GM12891 (cell line): ENCODE measurements around the gene C17orf100.

Experiments
- POLR2A ChIP-seq: IDR thresholded peaks from 2 replicates; pipeline ENCODE4 v1.6.1; 2011; ENCODE audit warnings: low read depth, low read length, control low read depth
- POLR2AphosphoS5 ChIP-seq: IDR thresholded peaks from 2 replicates; pipeline ENCODE4 v1.6.1; 2011; ENCODE audit warnings: low read depth, low read length, control low read depth
- SPI1 ChIP-seq: IDR thresholded peaks from 2 replicates; pipeline ENCODE4 v1.6.1; 2011; ENCODE audit warnings: low read depth, low read length, control low read depth
- TAF1 ChIP-seq: IDR thresholded peaks from 2 replicates; pipeline ENCODE4 v1.6.1; 2011; ENCODE audit warnings: low read depth, low read length, control low read depth

GRCh38 chr17:6627019-6627418 lies 24.5 kb upstream of the C17orf100 start:
- TF ChIP-seq SPI1 = no peak
- no peak for TF ChIP-seq POLR2A
- TF ChIP-seq POLR2AphosphoS5 = no peak
- TF ChIP-seq TAF1 = no peak
